SK-N-SH (cell line): ENCODE data around the gene HDHD2.

ENCODE experiments used
- EZH2phosphoT487 ChIP-seq: fragments of 200-600 bp; sonication (generic); IDR thresholded peaks from 2 replicates; pipeline ENCODE4 v1.6.1; 2017; ENCODE audit warnings: low read depth, mixed run types, mild to moderate bottlenecking, antibody characterized with exemption, moderate library complexity, borderline replicate concordance
- FOXJ3 ChIP-seq: sonication (generic); formaldehyde crosslinking; IDR thresholded peaks from 2 replicates; pipeline ENCODE4 v1.5.1; 2020; ENCODE audit warnings: mild to moderate bottlenecking, missing genetic modification reagents
- FOXM1 ChIP-seq: IDR thresholded peaks from 2 replicates; pipeline ENCODE4 v1.4.0; 2012; ENCODE audit warnings: low read depth, mild to moderate bottlenecking
- POLR2AphosphoS5 ChIP-seq: IDR thresholded peaks from 2 replicates; pipeline ENCODE4 v1.6.1; 2012; ENCODE audit warnings: low read depth, low read length
- RFX5 ChIP-seq: IDR thresholded peaks from 2 replicates; pipeline ENCODE4 v1.6.1; 2012; ENCODE audit warnings: mild to moderate bottlenecking, improper control_type of control experiment, low read length
- RXRA ChIP-seq: IDR thresholded peaks from 2 replicates; pipeline ENCODE4 v1.4.0; 2012; ENCODE audit warnings: low read depth, mild to moderate bottlenecking, borderline replicate concordance
- TEAD4 ChIP-seq: IDR thresholded peaks from 2 replicates; pipeline ENCODE4 v1.4.0; 2012; ENCODE audit warnings: mild to moderate bottlenecking, borderline replicate concordance; ENCODE audit not compliant: insufficient read depth
- YY1 ChIP-seq: IDR thresholded peaks from 2 replicates; pipeline ENCODE4 v1.4.0; 2012; ENCODE audit warnings: low read depth, mild to moderate bottlenecking
- TF ChIP-seq, protein P1 (sequence below): fragments of 200-600 bp; sonication (generic); IDR thresholded peaks from 2 replicates; pipeline ENCODE4 v1.6.1; 2017; ENCODE audit warnings: antibody characterized with exemption, mild to moderate bottlenecking, moderate library complexity
- TF ChIP-seq, protein P2 (sequence below): IDR thresholded peaks from 2 replicates; pipeline ENCODE4 v1.4.0; 2012; ENCODE audit warnings: low read depth
- TF ChIP-seq, protein P3 (sequence below): fragments of 150-350 bp; IDR thresholded peaks from 2 replicates; pipeline ENCODE4 v1.6.1; 2017; ENCODE audit warnings: antibody characterized with exemption, low read length, low read depth, borderline replicate concordance
- TF ChIP-seq, protein P4 (sequence below): IDR thresholded peaks from 2 replicates; pipeline ENCODE4 v1.6.1; 2012; ENCODE audit warnings: mild to moderate bottlenecking, low read depth, low read length, moderate library complexity

DNA sequence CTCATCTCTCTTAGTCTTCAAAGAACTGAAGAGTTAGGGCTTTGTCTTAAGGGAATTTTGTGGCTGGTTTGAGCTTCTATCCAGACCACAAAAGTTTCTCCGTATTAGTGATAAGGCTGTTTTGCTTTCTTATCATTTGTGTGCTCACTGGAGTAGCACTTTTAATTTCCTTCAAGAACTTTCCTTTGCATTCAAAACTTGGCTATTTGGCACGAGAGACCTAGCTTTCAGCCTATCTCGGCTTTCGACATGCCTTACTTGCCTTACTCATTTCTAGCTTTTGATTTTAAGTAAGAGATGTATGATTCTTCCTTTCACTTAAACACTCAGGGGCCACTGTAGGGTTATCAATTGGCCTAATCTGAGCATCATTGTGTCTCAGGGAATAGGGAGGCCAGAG, 29.9 kb downstream of the HDHD2 start:
- TF ChIP-seq FOXJ3 (CRISPR knock-in tag) (no peak), POLR2AphosphoS5 (no peak), YY1 (no peak), RFX5 (no peak), FOXM1 (no peak), TEAD4 (no peak), RXRA (no peak), EZH2phosphoT487 (no peak)
- TF ChIP-seq, protein P1, sequence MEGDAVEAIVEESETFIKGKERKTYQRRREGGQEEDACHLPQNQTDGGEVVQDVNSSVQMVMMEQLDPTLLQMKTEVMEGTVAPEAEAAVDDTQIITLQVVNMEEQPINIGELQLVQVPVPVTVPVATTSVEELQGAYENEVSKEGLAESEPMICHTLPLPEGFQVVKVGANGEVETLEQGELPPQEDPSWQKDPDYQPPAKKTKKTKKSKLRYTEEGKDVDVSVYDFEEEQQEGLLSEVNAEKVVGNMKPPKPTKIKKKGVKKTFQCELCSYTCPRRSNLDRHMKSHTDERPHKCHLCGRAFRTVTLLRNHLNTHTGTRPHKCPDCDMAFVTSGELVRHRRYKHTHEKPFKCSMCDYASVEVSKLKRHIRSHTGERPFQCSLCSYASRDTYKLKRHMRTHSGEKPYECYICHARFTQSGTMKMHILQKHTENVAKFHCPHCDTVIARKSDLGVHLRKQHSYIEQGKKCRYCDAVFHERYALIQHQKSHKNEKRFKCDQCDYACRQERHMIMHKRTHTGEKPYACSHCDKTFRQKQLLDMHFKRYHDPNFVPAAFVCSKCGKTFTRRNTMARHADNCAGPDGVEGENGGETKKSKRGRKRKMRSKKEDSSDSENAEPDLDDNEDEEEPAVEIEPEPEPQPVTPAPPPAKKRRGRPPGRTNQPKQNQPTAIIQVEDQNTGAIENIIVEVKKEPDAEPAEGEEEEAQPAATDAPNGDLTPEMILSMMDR, result no peak
- TF ChIP-seq, protein P2, sequence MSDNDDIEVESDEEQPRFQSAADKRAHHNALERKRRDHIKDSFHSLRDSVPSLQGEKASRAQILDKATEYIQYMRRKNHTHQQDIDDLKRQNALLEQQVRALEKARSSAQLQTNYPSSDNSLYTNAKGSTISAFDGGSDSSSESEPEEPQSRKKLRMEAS, result no peak
- TF ChIP-seq, protein P3, sequence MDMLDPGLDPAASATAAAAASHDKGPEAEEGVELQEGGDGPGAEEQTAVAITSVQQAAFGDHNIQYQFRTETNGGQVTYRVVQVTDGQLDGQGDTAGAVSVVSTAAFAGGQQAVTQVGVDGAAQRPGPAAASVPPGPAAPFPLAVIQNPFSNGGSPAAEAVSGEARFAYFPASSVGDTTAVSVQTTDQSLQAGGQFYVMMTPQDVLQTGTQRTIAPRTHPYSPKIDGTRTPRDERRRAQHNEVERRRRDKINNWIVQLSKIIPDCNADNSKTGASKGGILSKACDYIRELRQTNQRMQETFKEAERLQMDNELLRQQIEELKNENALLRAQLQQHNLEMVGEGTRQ, result no peak
- TF ChIP-seq, protein P4, sequence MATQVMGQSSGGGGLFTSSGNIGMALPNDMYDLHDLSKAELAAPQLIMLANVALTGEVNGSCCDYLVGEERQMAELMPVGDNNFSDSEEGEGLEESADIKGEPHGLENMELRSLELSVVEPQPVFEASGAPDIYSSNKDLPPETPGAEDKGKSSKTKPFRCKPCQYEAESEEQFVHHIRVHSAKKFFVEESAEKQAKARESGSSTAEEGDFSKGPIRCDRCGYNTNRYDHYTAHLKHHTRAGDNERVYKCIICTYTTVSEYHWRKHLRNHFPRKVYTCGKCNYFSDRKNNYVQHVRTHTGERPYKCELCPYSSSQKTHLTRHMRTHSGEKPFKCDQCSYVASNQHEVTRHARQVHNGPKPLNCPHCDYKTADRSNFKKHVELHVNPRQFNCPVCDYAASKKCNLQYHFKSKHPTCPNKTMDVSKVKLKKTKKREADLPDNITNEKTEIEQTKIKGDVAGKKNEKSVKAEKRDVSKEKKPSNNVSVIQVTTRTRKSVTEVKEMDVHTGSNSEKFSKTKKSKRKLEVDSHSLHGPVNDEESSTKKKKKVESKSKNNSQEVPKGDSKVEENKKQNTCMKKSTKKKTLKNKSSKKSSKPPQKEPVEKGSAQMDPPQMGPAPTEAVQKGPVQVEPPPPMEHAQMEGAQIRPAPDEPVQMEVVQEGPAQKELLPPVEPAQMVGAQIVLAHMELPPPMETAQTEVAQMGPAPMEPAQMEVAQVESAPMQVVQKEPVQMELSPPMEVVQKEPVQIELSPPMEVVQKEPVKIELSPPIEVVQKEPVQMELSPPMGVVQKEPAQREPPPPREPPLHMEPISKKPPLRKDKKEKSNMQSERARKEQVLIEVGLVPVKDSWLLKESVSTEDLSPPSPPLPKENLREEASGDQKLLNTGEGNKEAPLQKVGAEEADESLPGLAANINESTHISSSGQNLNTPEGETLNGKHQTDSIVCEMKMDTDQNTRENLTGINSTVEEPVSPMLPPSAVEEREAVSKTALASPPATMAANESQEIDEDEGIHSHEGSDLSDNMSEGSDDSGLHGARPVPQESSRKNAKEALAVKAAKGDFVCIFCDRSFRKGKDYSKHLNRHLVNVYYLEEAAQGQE, result no peak
